H1 (cell line): ENCODE results near the gene COL27A1. TPM values are rescaled to one million over a fixed set of nuclear protein-coding genes. Genes with fewer than 3 reads are reported as not detected.

Experiments
- CTCF ChIA-PET: fragments of 300-600 bp; sonication (Branson Sonifier 250); formaldehyde crosslinking; loops from one replicate; lab custom pipeline; 2021; ENCODE audit not compliant: partially characterized antibody; lab: Charles Lee
- POLR2A ChIA-PET: fragments of 300-600 bp; sonication (Branson Sonifier 250); formaldehyde crosslinking; loops from one replicate; lab custom pipeline; 2021; ENCODE audit warnings: inconsistent platforms; ENCODE audit not compliant: partially characterized antibody; lab: Charles Lee
- DNase-seq, 2 experiments: peaks; one replicate each; pipeline versions ENCODE4 v3.0.0 to v3.0.0-alpha.2; 2010 to 2022; ENCODE audit warnings: low spot score in 2 of 2, low read depth in 1 of 2, mixed read lengths in 1 of 2
- FAIRE-seq: peaks from 2 replicates; lab custom pipeline; 2011; peaks lifted over from hg19 to GRCh38; lab: Jason Lieb, UNC
- H2AFZ ChIP-seq: 2 replicates; pipeline ENCODE4 v1.8.1; 2012; ENCODE audit warnings: low read length, inconsistent platforms
- H2AK5ac ChIP-seq: 2 replicates; pipeline ENCODE4 v1.6.1; 2013; ENCODE audit warnings: low read depth, low read length
- H2BK120ac ChIP-seq: replicated peaks from 2 replicates; pipeline ENCODE3; 2013; ENCODE audit warnings: low read depth, low read length, inconsistent platforms
- H2BK12ac ChIP-seq: 2 replicates; pipeline ENCODE4 v1.6.1; 2013; ENCODE audit warnings: low read depth, low read length
- H2BK15ac ChIP-seq: 2 replicates; pipeline ENCODE4 v1.6.1; 2013; ENCODE audit warnings: low read length
- H2BK20ac ChIP-seq: 2 replicates; pipeline ENCODE4 v1.6.1; 2013; ENCODE audit warnings: low read length
- H2BK5ac ChIP-seq: 2 replicates; pipeline ENCODE4 v1.6.1; 2013; ENCODE audit warnings: low read depth, low read length
- H3K14ac ChIP-seq: 2 replicates; pipeline ENCODE4 v1.6.1; 2013; ENCODE audit warnings: inconsistent platforms; ENCODE audit not compliant: insufficient read length
- H3K18ac ChIP-seq: 2 replicates; pipeline ENCODE4 v1.6.1; 2013; ENCODE audit warnings: low read length; ENCODE audit errors: extremely low read depth
- H3K23ac ChIP-seq: 2 replicates; pipeline ENCODE4 v1.6.1; 2013; ENCODE audit warnings: inconsistent platforms; ENCODE audit not compliant: insufficient read length
- H3K23me2 ChIP-seq: 2 replicates; pipeline ENCODE4 v1.6.1; 2013; ENCODE audit warnings: low read depth, low read length
- H3K27ac ChIP-seq: 2 replicates; pipeline ENCODE4 v1.6.1; 2011; ENCODE audit warnings: low read depth, low read length, inconsistent platforms
- H3K27me3 ChIP-seq, 4 experiments: replicated peaks in 1 of 4; 1 replicate in 1 of 4; 2 replicates in 3 of 4; pipeline versions ENCODE4 v1.6.1 to v1.8.1; 2011 to 2013; ENCODE audit warnings: low read length in 3 of 4, mild to moderate bottlenecking in 3 of 4, inconsistent platforms in 2 of 4, mixed read lengths in 2 of 4, moderate library complexity in 1 of 4; ENCODE audit not compliant: control insufficient read depth in 3 of 4, insufficient read depth in 3 of 4; ENCODE audit errors: extremely low read depth in 1 of 4
- H3K36me3 ChIP-seq, 4 experiments: 2 replicates each; pipeline versions ENCODE4 v1.6.1 to v1.8.1; 2011 to 2013; ENCODE audit warnings: mild to moderate bottlenecking in 4 of 4, low read length in 3 of 4, moderate library complexity in 2 of 4, control low read depth in 1 of 4, inconsistent platforms in 1 of 4; ENCODE audit not compliant: insufficient read depth in 4 of 4, control insufficient read depth in 2 of 4
- H3K4ac ChIP-seq: replicated peaks from 2 replicates; pipeline ENCODE3; 2013; ENCODE audit warnings: low read length, low read depth, mixed read lengths, inconsistent platforms; ENCODE audit not compliant: insufficient read length
- H3K4me1 ChIP-seq, 4 experiments: replicated peaks in 1 of 4; 1 replicate in 1 of 4; 2 replicates in 3 of 4; pipeline versions ENCODE4 v1.6.1 to v1.8.1; 2011 to 2013; ENCODE audit warnings: low read length in 3 of 4, inconsistent platforms in 2 of 4, mixed read lengths in 1 of 4; ENCODE audit not compliant: insufficient read depth in 4 of 4, control insufficient read depth in 3 of 4
- H3K4me2 ChIP-seq, 2 experiments: 2 replicates each; pipeline versions ENCODE4 v1.6.1 to v1.8.1; 2011 to 2013; ENCODE audit warnings: low read depth in 2 of 2, low read length in 2 of 2, control low read depth in 1 of 2, inconsistent platforms in 1 of 2, mild to moderate bottlenecking in 1 of 2; ENCODE audit not compliant: insufficient read depth in 1 of 2
- H3K4me3 ChIP-seq, 4 experiments: fragments of 200-600, 300-600 bp in 1 of 4; sonication (generic), shearing (Covaris generic), sonication (Bioruptor Twin) in 1 of 4; 2 replicates each; pipeline versions ENCODE4 v1.5.1 to v1.8.1; 2011 to 2016; ENCODE audit warnings: low read length in 4 of 4, low read depth in 3 of 4, control low read depth in 2 of 4, inconsistent platforms in 2 of 4, mild to moderate bottlenecking in 2 of 4, mixed read lengths in 1 of 4, moderate library complexity in 1 of 4; ENCODE audit not compliant: insufficient read depth in 2 of 4; ENCODE audit errors: extremely low read depth in 1 of 4
- H3K56ac ChIP-seq: replicated peaks from 2 replicates; pipeline ENCODE3; 2013; ENCODE audit warnings: low read depth, mild to moderate bottlenecking, mixed read lengths, low read length, inconsistent platforms; ENCODE audit not compliant: insufficient read length
- H3K79me1 ChIP-seq: 2 replicates; pipeline ENCODE4 v1.6.1; 2013; ENCODE audit warnings: low read depth, low read length, control low read depth
- H3K79me2 ChIP-seq, 2 experiments: 2 replicates each; pipeline versions ENCODE4 v1.6.1 to v1.8.1; 2012 to 2013; ENCODE audit warnings: low read length in 2 of 2, mild to moderate bottlenecking in 2 of 2, inconsistent platforms in 1 of 2; ENCODE audit not compliant: insufficient read depth in 2 of 2, control insufficient read depth in 1 of 2
- H3K9ac ChIP-seq, 4 experiments: replicated peaks in 1 of 4; 1 replicate in 1 of 4; 2 replicates in 3 of 4; pipeline versions ENCODE4 v1.6.1 to v1.8.1; 2011 to 2013; ENCODE audit warnings: low read depth in 3 of 4, low read length in 3 of 4, control low read depth in 2 of 4, mild to moderate bottlenecking in 2 of 4, moderate library complexity in 2 of 4, inconsistent platforms in 1 of 4; ENCODE audit errors: extremely low read depth in 1 of 4
- H3K9me3 ChIP-seq, 2 experiments: 2 replicates each; pipeline versions ENCODE4 v1.6.1 to v1.8.1; 2012 to 2013; ENCODE audit warnings: mild to moderate bottlenecking in 2 of 2, moderate library complexity in 2 of 2, control low read depth in 1 of 2, inconsistent platforms in 1 of 2, low read depth in 1 of 2, low read length in 1 of 2, mixed read lengths in 1 of 2; ENCODE audit not compliant: insufficient read depth in 2 of 2
- H4K20me1 ChIP-seq, 2 experiments: replicated peaks in 1 of 2; 2 replicates each; pipeline versions ENCODE3 to v1.8.1; 2011 to 2013; ENCODE audit warnings: inconsistent platforms in 2 of 2, low read length in 2 of 2, mild to moderate bottlenecking in 1 of 2; ENCODE audit not compliant: insufficient read depth in 2 of 2, control insufficient read depth in 1 of 2
- H4K5ac ChIP-seq: 2 replicates; pipeline ENCODE4 v1.6.1; 2013; ENCODE audit warnings: low read length, low read depth, mixed read lengths, inconsistent platforms; ENCODE audit not compliant: insufficient read length
- H4K8ac ChIP-seq: 2 replicates; pipeline ENCODE4 v1.8.0; 2013; ENCODE audit warnings: mild to moderate bottlenecking, moderate library complexity, low read length, inconsistent platforms; ENCODE audit not compliant: insufficient read depth; ENCODE audit errors: extremely low read depth
- H4K91ac ChIP-seq: replicated peaks from 2 replicates; pipeline ENCODE3; 2013; ENCODE audit warnings: low read length, mixed read lengths, inconsistent platforms; ENCODE audit not compliant: insufficient read length
- CBX8 ChIP-seq: fragments of 300-800, 300-1000 bp; sonication (generic); IDR thresholded peaks from 2 replicates; pipeline ENCODE4 v1.7.1; 2016; ENCODE audit warnings: low read depth, low read length, borderline replicate concordance
- EP300 ChIP-seq, 2 experiments: IDR thresholded peaks; 1 replicate in 1 of 2; 2 replicates in 1 of 2; pipeline ENCODE4 v1.6.1; 2011 to 2012; ENCODE audit warnings: low read depth in 2 of 2, low read length in 2 of 2, mild to moderate bottlenecking in 2 of 2, borderline replicate concordance in 1 of 2, inconsistent platforms in 1 of 2, moderate library complexity in 1 of 2
- HDAC2 ChIP-seq, 2 experiments: fragments of 300-600 bp in 1 of 2; sonication (generic) in 1 of 2; IDR thresholded peaks; 2 replicates each; pipeline ENCODE4 v1.6.1; 2011 to 2012; ENCODE audit warnings: low read depth in 2 of 2, low read length in 2 of 2, mild to moderate bottlenecking in 2 of 2, moderate library complexity in 2 of 2, borderline replicate concordance in 1 of 2, inconsistent platforms in 1 of 2
- JUN ChIP-seq: IDR thresholded peaks from 2 replicates; pipeline ENCODE4 v1.6.1; 2011; ENCODE audit warnings: low read depth, mild to moderate bottlenecking, improper control_type of control experiment, low read length
- KDM1A ChIP-seq: fragments of 200-600, 300-600 bp; sonication (generic); IDR thresholded peaks from 2 replicates; pipeline ENCODE4 v1.7.1; 2016; ENCODE audit warnings: mild to moderate bottlenecking, low read length, borderline replicate concordance
- POLR2AphosphoS5 ChIP-seq: IDR thresholded peaks from 2 replicates; pipeline ENCODE4 v1.6.1; 2011; ENCODE audit warnings: low read depth, low read length
- SAP30 ChIP-seq: fragments of 300-600 bp; sonication (generic); IDR thresholded peaks from 2 replicates; pipeline ENCODE4 v1.7.1; 2012; ENCODE audit warnings: low read length, moderate library complexity, mild to moderate bottlenecking, inconsistent platforms; ENCODE audit not compliant: insufficient read depth, insufficient replicate concordance
- SP2 ChIP-seq: IDR thresholded peaks from 2 replicates; pipeline ENCODE4 v1.6.1; 2012; ENCODE audit warnings: mild to moderate bottlenecking, low read length, inconsistent platforms
- YY1 ChIP-seq: IDR thresholded peaks from 2 replicates; pipeline ENCODE4 v1.6.1; 2011; ENCODE audit warnings: low read depth, mild to moderate bottlenecking, low read length
- WGBS, 2 experiments: shearing (Covaris generic) in 1 of 2; methylation state at CpG; one replicate each; pipeline versions ENCODE4 v1.1.6 to v1.1.7; 2013 to 2015; ENCODE audit warnings: low lambda C conversion rate in 2 of 2, mixed read lengths in 2 of 2, inconsistent platforms in 1 of 2, low coverage in 1 of 2, missing lambda C conversion rate in 1 of 2; ENCODE audit not compliant: insufficient replicate concordance in 2 of 2, insufficient coverage in 1 of 2, insufficient read length in 1 of 2; ENCODE audit errors: extremely low coverage in 1 of 2, missing lambda C conversion rate in 1 of 2; 5-methylcytosine and 5-hydroxymethylcytosine counted together
- polyA plus RNA-seq, 7 experiments: library from polyadenylated mRNA; depleted of rRNA in 3 of 7; stranded (reverse) in 5 of 7; unstranded in 2 of 7; fragments of >200 nt in 5 of 7; fragments of 200-250 nt in 2 of 7; gene quantifications; 1 replicate in 5 of 7; 2 replicates in 1 of 7; 4 replicates in 1 of 7; pipeline versions ENCODE4 v1.2.1 to v1.2.3, GENCODE V29; 2011 to 2013; ENCODE audit warnings: missing spikeins in 2 of 7, mixed read lengths in 2 of 7
- total RNA-seq: library from RNA; stranded (reverse); fragmentation: NEBNext Ultra II Directional; extraction: Animal tissue kit (Norgen Biotek cat#: 25700); gene quantifications from 2 replicates; pipeline ENCODE4 v1.2.1, GENCODE V29; 2021

Gene COL27A1
- total and polyA plus RNA-seq, 2 of the 8 experiments (the other 6 are each of a cell fraction or from before 2014, with no cell fraction given) = 15.1 to 22.8 TPM

GRCh38 chr9:114124666-114125475, 30.5 kb upstream of the COL27A1 start:
- Histone ChIP-seq H4K8ac (no peak overlapping the region; the same call in 1 of the 2 replicates), H3K4me2 (no peak overlapping the region), H2BK20ac (no peak overlapping the region), H2AK5ac (no peak overlapping the region), H2BK15ac (no peak overlapping the region), H3K79me1 (no peaks in the 10 kb centered on the region), H2BK120ac (no peak overlapping the region), H3K4ac (no peak overlapping the region), H3K9me3 (no peaks in the 10 kb centered on the region), H3K56ac (no peak overlapping the region), H3K27me3 (0 out of 7 replicates have a peak, but pooled peaks cover 0 to 3% (median 0%) of the 10 kb centered on the region in 4 experiments), H2BK12ac (no peak overlapping the region), H3K79me2 (no peaks in the 10 kb centered on the region), H3K4me1 (peaks cover 0 to 7% (median 0%) of the 10 kb centered on the region in 4 experiments; a peak in 2 of 7 replicates), H4K5ac (no peak overlapping the region), H3K36me3 (no peaks in the 10 kb centered on the region), H3K9ac (no peak overlapping the region), H2AFZ (no peak overlapping the region), H3K23me2 (peaks cover 3% of the 10 kb centered on the region; the same call in 1 of the 2 replicates), H4K91ac (no peak overlapping the region), H4K20me1 (peaks cover 0 to 2% of the 10 kb centered on the region in 2 experiments), H3K14ac (no peak overlapping the region), H3K27ac (no peak overlapping the region), H3K18ac (no peak overlapping the region), H3K23ac (no peak overlapping the region), H3K4me3 (no peak overlapping the region), H2BK5ac (no peak overlapping the region)
- ChIA-PET POLR2A (no interaction called here), CTCF (interaction anchor here (1.4 to 11.0 kb wide), 5 partner anchors 10 to 114 kb away, joined by 4 to 123 read pairs (median 6); partner anchors contain the start of gene COL27A1)
- no peak for TF ChIP-seq EP300 (IDR thresholded peaks at IDR 0.05; ENCODE audit: borderline replicate concordance in 1 of 2, low read depth in 2 of 2, low read length in 2 of 2)
- no peak for TF ChIP-seq KDM1A
- no peak for TF ChIP-seq JUN
- TF ChIP-seq CBX8 = no peak
- no peak for TF ChIP-seq HDAC2 (IDR thresholded peaks at IDR 0.05; ENCODE audit: borderline replicate concordance in 1 of 2, low read depth in 2 of 2, low read length in 2 of 2)
- no peak for TF ChIP-seq SP2
- TF ChIP-seq POLR2AphosphoS5 = no peak
- TF ChIP-seq SAP30 = no peak
- TF ChIP-seq YY1 = no peak
- WGBS, 2 experiments = 90% methylated on average over 11 of the region's 13 CpGs; no CpG with 5 or more reads in 1 of the 2 experiments
- DNase-seq (no peak), FAIRE-seq (no peak)
